ENCODE measurements around the gene INPP5F. TPM values are rescaled to one million over a fixed set of nuclear protein-coding genes. Genes with fewer than 3 reads are reported as not detected.

INPP5F gene
- total and polyA plus RNA-seq, 4 donors: 5.6 to 22.9 (median 10.1) TPM

DNA sequence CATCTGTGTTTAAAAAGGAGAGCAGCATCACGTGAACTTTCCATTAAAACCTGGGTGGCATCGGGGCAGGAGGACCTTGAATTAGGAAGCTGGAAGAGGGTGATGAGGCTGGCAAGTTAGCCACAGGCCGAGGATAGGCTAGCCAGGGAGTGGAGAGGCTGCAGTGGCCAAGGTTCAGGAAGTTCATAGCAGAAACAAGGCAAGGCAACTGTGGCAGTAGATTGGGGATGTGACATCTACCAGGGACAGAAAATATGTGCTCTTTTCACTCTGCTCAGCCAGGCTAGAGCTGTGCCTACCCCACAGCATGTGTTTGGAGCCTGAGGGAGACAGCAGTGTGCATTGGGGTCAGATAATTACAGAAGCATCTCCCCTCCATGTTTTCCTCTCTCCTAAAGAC is 2.2 kb upstream of the INPP5F start:
- no peak overlapping the region for H3K9ac ChIP-seq (ENCODE audit: insufficient read depth in 1 of 2, low read length in 2 of 2)
- 82 to 84% methylated on average over 3 of the region's 3 CpGs for WGBS, 2 donors
- no peak for DNase-seq

GRCh38 chr10:119724593-119725516 is 995 bp upstream of the INPP5F start:
- DNase-seq (peak; percentile 15 to 77 (median 68)), ATAC-seq (ENCODE audit: insufficient read depth, low FRiP score) (no peak)
- Histone ChIP-seq H3K27me3 (ENCODE audit: control insufficient read depth in 3 of 3, insufficient read depth in 3 of 3, low read length in 2 of 3) (no peaks in the 10 kb centered on the region), H3K36me3 (ENCODE audit: control insufficient read depth in 4 of 4, insufficient read depth in 4 of 4, low read length in 4 of 4) (no peaks in the 10 kb centered on the region), H3K4me3 (peak overlapping the region; percentile 59), H3K9ac (ENCODE audit: insufficient read depth in 1 of 2, low read length in 2 of 2) (peak overlapping the region in 1 of 2 donors; percentile 82), H3K9me3 (ENCODE audit: control insufficient read depth in 4 of 4, insufficient read depth in 3 of 4, low read length in 3 of 4) (no peaks in the 10 kb centered on the region), H3K27ac (ENCODE audit: low read depth in 1 of 2, low read length in 1 of 2) (peak overlapping the region; percentile 79 to 94), H3K4me1 (ENCODE audit: control insufficient read depth in 5 of 5, insufficient read depth in 5 of 5, low read length in 5 of 5) (peaks cover 0 to 15% (median 4%) of the 10 kb centered on the region in 5 donors)
- TF ChIP-seq, protein P1, sequence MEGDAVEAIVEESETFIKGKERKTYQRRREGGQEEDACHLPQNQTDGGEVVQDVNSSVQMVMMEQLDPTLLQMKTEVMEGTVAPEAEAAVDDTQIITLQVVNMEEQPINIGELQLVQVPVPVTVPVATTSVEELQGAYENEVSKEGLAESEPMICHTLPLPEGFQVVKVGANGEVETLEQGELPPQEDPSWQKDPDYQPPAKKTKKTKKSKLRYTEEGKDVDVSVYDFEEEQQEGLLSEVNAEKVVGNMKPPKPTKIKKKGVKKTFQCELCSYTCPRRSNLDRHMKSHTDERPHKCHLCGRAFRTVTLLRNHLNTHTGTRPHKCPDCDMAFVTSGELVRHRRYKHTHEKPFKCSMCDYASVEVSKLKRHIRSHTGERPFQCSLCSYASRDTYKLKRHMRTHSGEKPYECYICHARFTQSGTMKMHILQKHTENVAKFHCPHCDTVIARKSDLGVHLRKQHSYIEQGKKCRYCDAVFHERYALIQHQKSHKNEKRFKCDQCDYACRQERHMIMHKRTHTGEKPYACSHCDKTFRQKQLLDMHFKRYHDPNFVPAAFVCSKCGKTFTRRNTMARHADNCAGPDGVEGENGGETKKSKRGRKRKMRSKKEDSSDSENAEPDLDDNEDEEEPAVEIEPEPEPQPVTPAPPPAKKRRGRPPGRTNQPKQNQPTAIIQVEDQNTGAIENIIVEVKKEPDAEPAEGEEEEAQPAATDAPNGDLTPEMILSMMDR (IDR thresholded peaks at IDR 0.05; ENCODE audit: control extremely low read depth, extremely low read depth): no peak
- 22 to 33% methylated on average over 21 of the region's 21 CpGs for WGBS, 2 donors

More for the DNA sequence above, 2.2 kb upstream of the INPP5F start:
- TF ChIP-seq, protein P1 (IDR thresholded peaks at IDR 0.05; ENCODE audit: control extremely low read depth, extremely low read depth): no peak
- H3K4me1 ChIP-seq (ENCODE audit: control insufficient read depth in 5 of 5, insufficient read depth in 5 of 5, low read length in 5 of 5): peaks cover 0 to 15% (median 4%) of the 10 kb centered on the region in 5 donors
- H3K27ac ChIP-seq (ENCODE audit: low read depth in 1 of 2, low read length in 1 of 2): peak overlapping the region in 1 of 2 donors; percentile 47
- H3K27me3 ChIP-seq (ENCODE audit: control insufficient read depth in 3 of 3, insufficient read depth in 3 of 3, low read length in 2 of 3): no peaks in the 10 kb centered on the region
- H3K36me3 ChIP-seq (ENCODE audit: control insufficient read depth in 4 of 4, insufficient read depth in 4 of 4, low read length in 4 of 4): no peaks in the 10 kb centered on the region
- H3K9me3 ChIP-seq (ENCODE audit: control insufficient read depth in 4 of 4, insufficient read depth in 3 of 4, low read length in 3 of 4): no peaks in the 10 kb centered on the region
- no peak for ATAC-seq (ENCODE audit: insufficient read depth, low FRiP score)
- no peak overlapping the region for H3K4me3 ChIP-seq

GRCh38 chr10:119725517-119725827 is 378 bp upstream of the INPP5F start:
- no peaks in the 10 kb centered on the region for H3K9me3 ChIP-seq (ENCODE audit: control insufficient read depth in 4 of 4, insufficient read depth in 3 of 4, low read length in 3 of 4)
- H3K27ac ChIP-seq (ENCODE audit: low read depth in 1 of 2, low read length in 1 of 2): peak overlapping the region; percentile 79 to 94
- DNase-seq: no peak
- TF ChIP-seq, protein P1 (IDR thresholded peaks at IDR 0.05; ENCODE audit: control extremely low read depth, extremely low read depth): no peak
- H3K4me3 ChIP-seq: peak overlapping the region; percentile 59
- H3K36me3 ChIP-seq (ENCODE audit: control insufficient read depth in 4 of 4, insufficient read depth in 4 of 4, low read length in 4 of 4): no peaks in the 10 kb centered on the region
- WGBS, 2 donors: 0 to 1% methylated on average over 30 to 32 of the region's 32 CpGs
- no peaks in the 10 kb centered on the region for H3K27me3 ChIP-seq (ENCODE audit: control insufficient read depth in 3 of 3, insufficient read depth in 3 of 3, low read length in 2 of 3)
- peaks cover 0 to 15% (median 4%) of the 10 kb centered on the region in 5 donors for H3K4me1 ChIP-seq (ENCODE audit: control insufficient read depth in 5 of 5, insufficient read depth in 5 of 5, low read length in 5 of 5)
- no peak for ATAC-seq (ENCODE audit: insufficient read depth, low FRiP score)
- peak overlapping the region in 1 of 2 donors; percentile 82 for H3K9ac ChIP-seq (ENCODE audit: insufficient read depth in 1 of 2, low read length in 2 of 2)
